Measurements from ENCODE around the gene NUDT8. TPM values are rescaled to one million over a fixed set of nuclear protein-coding genes. Genes with fewer than 3 reads are reported as not detected.
A peak's percentile ranks its signal among the peaks of the same experiment; 100 is the strongest.

The NUDT8 gene
- total RNA-seq, 1 donor from 2014 or later: 22.2 TPM

- DNase-seq (ENCODE audit: low spot score): no peak
- H3K36me3 Mint-ChIP-seq (ENCODE audit: low read depth): peaks cover 15% of the 10 kb centered on the region
- no peaks in the 10 kb centered on the region for H3K9me3 Mint-ChIP-seq
- H3K4me1 Mint-ChIP-seq (ENCODE audit: low read depth): peaks cover 20% of the 10 kb centered on the region
- H3K27me3 Mint-ChIP-seq (ENCODE audit: low read depth): no peaks in the 10 kb centered on the region
- H3K27ac Mint-ChIP-seq: no peak overlapping the region
- intact Hi-C loops (cut with micrococcal nuclease): loop anchor here (10.0 kb wide), 1 partner anchor 131 kb away; the partner anchor contains the start of gene AIP
- H3K4me3 Mint-ChIP-seq (ENCODE audit: low read depth): no peak overlapping the region
These were observed 13.9 kb downstream of the NUDT8 start for GRCh38 chr11:67615728-67616430.

- Mint-ChIP-seq H3K4me1 (ENCODE audit: low read depth) (peaks cover 22% of the 10 kb centered on the region), H3K9me3 (no peaks in the 10 kb centered on the region), H3K27ac (peak overlapping the region; percentile 98), H3K36me3 (ENCODE audit: low read depth) (peaks cover 23% of the 10 kb centered on the region), H3K4me3 (ENCODE audit: low read depth) (peak overlapping the region; percentile 74), H3K27me3 (ENCODE audit: low read depth) (no peaks in the 10 kb centered on the region)
- intact Hi-C loops (cut with micrococcal nuclease): loop anchor here (1.0 to 10.0 kb wide), 2 partner anchors 14 to 130 kb away; partner anchors contain the start of genes AIP and NUDT8
- peak; percentile 58 for DNase-seq (ENCODE audit: low spot score)
These were observed 14.7 kb downstream of the NUDT8 start for GRCh38 chr11:67614730-67615714.

GRCh38 chr11:67613960-67614715 is 15.6 kb downstream of the NUDT8 start:
- H3K36me3 Mint-ChIP-seq (ENCODE audit: low read depth): peaks cover 28% of the 10 kb centered on the region
- peak; percentile 81 for DNase-seq (ENCODE audit: low spot score)
- H3K27me3 Mint-ChIP-seq (ENCODE audit: low read depth): no peaks in the 10 kb centered on the region
- no peaks in the 10 kb centered on the region for H3K9me3 Mint-ChIP-seq
- intact Hi-C loops (cut with micrococcal nuclease): loop anchor here (1.0 to 10.0 kb wide), 2 partner anchors 15 to 129 kb away; partner anchors contain the start of genes AIP and NUDT8
- H3K4me3 Mint-ChIP-seq (ENCODE audit: low read depth): peak overlapping the region; percentile 74
- H3K4me1 Mint-ChIP-seq (ENCODE audit: low read depth): peaks cover 22% of the 10 kb centered on the region
- H3K27ac Mint-ChIP-seq: peak overlapping the region; percentile 98

- intact Hi-C loops (cut with micrococcal nuclease): loop anchor here (10.0 kb wide), 1 partner anchor 129 kb away; the partner anchor contains the start of gene AIP
- Mint-ChIP-seq H3K27me3 (ENCODE audit: low read depth) (no peaks in the 10 kb centered on the region), H3K4me3 (ENCODE audit: low read depth) (peak overlapping the region; percentile 74), H3K36me3 (ENCODE audit: low read depth) (peaks cover 34% of the 10 kb centered on the region), H3K4me1 (ENCODE audit: low read depth) (peaks cover 22% of the 10 kb centered on the region), H3K9me3 (no peaks in the 10 kb centered on the region), H3K27ac (peak overlapping the region; percentile 98)
- DNase-seq (ENCODE audit: low spot score): no peak
These were observed 16.3 kb downstream of the NUDT8 start for GRCh38 chr11:67613313-67613959.

- Mint-ChIP-seq H3K27me3 (ENCODE audit: low read depth) (no peaks in the 10 kb centered on the region), H3K9me3 (no peaks in the 10 kb centered on the region), H3K27ac (peak overlapping the region; percentile 98), H3K4me1 (ENCODE audit: low read depth) (peaks cover 22% of the 10 kb centered on the region), H3K4me3 (ENCODE audit: low read depth) (no peak overlapping the region), H3K36me3 (ENCODE audit: low read depth) (peaks cover 36% of the 10 kb centered on the region)
- intact Hi-C loops (cut with micrococcal nuclease): loop anchor here (10.0 kb wide), 1 partner anchor 128 kb away; the partner anchor contains the start of gene AIP
- no peak for DNase-seq (ENCODE audit: low spot score)
These were observed 17.0 kb downstream of the NUDT8 start for GRCh38 chr11:67612751-67613150.

GRCh38 chr11:67611704-67612587 is 17.8 kb downstream of the NUDT8 start:
- no peaks in the 10 kb centered on the region for H3K27me3 Mint-ChIP-seq (ENCODE audit: low read depth)
- no peak overlapping the region for H3K4me3 Mint-ChIP-seq (ENCODE audit: low read depth)
- H3K36me3 Mint-ChIP-seq (ENCODE audit: low read depth): peaks cover 36% of the 10 kb centered on the region
- H3K4me1 Mint-ChIP-seq (ENCODE audit: low read depth): peaks cover 20% of the 10 kb centered on the region
- H3K9me3 Mint-ChIP-seq: no peaks in the 10 kb centered on the region
- H3K27ac Mint-ChIP-seq: no peak overlapping the region
- intact Hi-C loops (cut with micrococcal nuclease): loop anchor here (10.0 kb wide), 1 partner anchor 127 kb away; the partner anchor contains the start of gene AIP
- no peak for DNase-seq (ENCODE audit: low spot score)

GRCh38 chr11:67611165-67611564 is 18.6 kb downstream of the NUDT8 start:
- Mint-ChIP-seq H3K27me3 (ENCODE audit: low read depth) (no peaks in the 10 kb centered on the region), H3K36me3 (ENCODE audit: low read depth) (peaks cover 36% of the 10 kb centered on the region), H3K27ac (no peak overlapping the region), H3K4me3 (ENCODE audit: low read depth) (no peak overlapping the region), H3K4me1 (ENCODE audit: low read depth) (peaks cover 20% of the 10 kb centered on the region), H3K9me3 (no peaks in the 10 kb centered on the region)
- DNase-seq (ENCODE audit: low spot score): no peak
- intact Hi-C loops (cut with micrococcal nuclease): loop anchor here (10.0 kb wide), 1 partner anchor 126 kb away; the partner anchor contains the start of gene AIP

- Mint-ChIP-seq H3K4me3 (ENCODE audit: low read depth) (no peak overlapping the region), H3K36me3 (ENCODE audit: low read depth) (peaks cover 36% of the 10 kb centered on the region), H3K27ac (no peak overlapping the region), H3K4me1 (ENCODE audit: low read depth) (peaks cover 24% of the 10 kb centered on the region), H3K9me3 (no peaks in the 10 kb centered on the region), H3K27me3 (ENCODE audit: low read depth) (no peaks in the 10 kb centered on the region)
- DNase-seq (ENCODE audit: low spot score): no peak
- intact Hi-C loops (cut with micrococcal nuclease): loop anchor here (10.0 kb wide), 1 partner anchor 126 kb away; the partner anchor contains the start of gene AIP
These were observed 19.4 kb downstream of the NUDT8 start for GRCh38 chr11:67610302-67610868.

- H3K9me3 Mint-ChIP-seq: no peaks in the 10 kb centered on the region
- H3K4me1 Mint-ChIP-seq (ENCODE audit: low read depth): peaks cover 17% of the 10 kb centered on the region
- no peaks in the 10 kb centered on the region for H3K27me3 Mint-ChIP-seq (ENCODE audit: low read depth)
- no peak for DNase-seq (ENCODE audit: low spot score)
- peaks cover 36% of the 10 kb centered on the region for H3K36me3 Mint-ChIP-seq (ENCODE audit: low read depth)
- H3K27ac Mint-ChIP-seq: no peak overlapping the region
- H3K4me3 Mint-ChIP-seq (ENCODE audit: low read depth): peak overlapping the region; percentile 26
- intact Hi-C loops (cut with micrococcal nuclease): loop anchor here (5.0 kb wide), 1 partner anchor 37 kb away; no protein-coding TSS in a partner anchor
These were observed 20.4 kb downstream of the NUDT8 start for GRCh38 chr11:67609316-67609715.

- Mint-ChIP-seq H3K27ac (no peak overlapping the region), H3K9me3 (no peaks in the 10 kb centered on the region), H3K4me1 (ENCODE audit: low read depth) (peaks cover 12% of the 10 kb centered on the region), H3K36me3 (ENCODE audit: low read depth) (peaks cover 36% of the 10 kb centered on the region), H3K4me3 (ENCODE audit: low read depth) (peak overlapping the region; percentile 88), H3K27me3 (ENCODE audit: low read depth) (peaks cover 1% of the 10 kb centered on the region)
- DNase-seq (ENCODE audit: low spot score): no peak
- intact Hi-C loops (cut with micrococcal nuclease): loop anchor here (5.0 kb wide), 1 partner anchor 36 kb away; no protein-coding TSS in a partner anchor
These were observed 21.3 kb downstream of the NUDT8 start for GRCh38 chr11:67608486-67608885.
